ENCODE data around the gene DTWD1. TPM values are rescaled to one million over a fixed set of nuclear protein-coding genes. Genes with fewer than 3 reads are reported as not detected.
"Not testable (repeated sequence)": the region's sequence is repeated elsewhere in the genome, so short reads cannot be mapped to it uniquely, and the experiment has no call there.

Gene DTWD1
- total and polyA plus RNA-seq, 9 of the 15 experiments (the other 6 are each of a cell fraction or from before 2014, with no cell fraction given), result 23.1 to 76.4 (median 36.5) TPM

GRCh38 chr15:49592829-49593316, 28.0 kb upstream of the DTWD1 start:
- H3K9me3 ChIP-seq (replicated peaks; ENCODE audit: control insufficient read depth, insufficient read depth, low read depth, low read length); H3K9ac ChIP-seq (ENCODE audit: insufficient read depth in 1 of 2, low read depth in 2 of 2, low read length in 2 of 2); H4K20me1 ChIP-seq (replicated peaks; ENCODE audit: control insufficient read depth, insufficient read depth, low read length); H3K79me2 ChIP-seq (ENCODE audit: control insufficient read depth, insufficient read depth, low read length); BruUV-seq (replicated peaks); POLR2A ChIA-PET; H3K9me1 ChIP-seq (ENCODE audit: control insufficient read depth, insufficient read depth, low read length); ATAC-seq; intact Hi-C loops (cut with micrococcal nuclease); CTCF ChIA-PET (ENCODE audit: low intra/inter-chr PET ratio); H2AFZ ChIP-seq (ENCODE audit: low read depth, low read length); H3K36me3 ChIP-seq (ENCODE audit: control insufficient read depth, insufficient read depth, low read length); FAIRE-seq; H3K4me2 ChIP-seq (ENCODE audit: insufficient read depth, low read length); H3K4me3 ChIP-seq; H3K4me1 ChIP-seq (replicated peaks in 1 of 2; ENCODE audit: control insufficient read depth in 2 of 2, insufficient read depth in 2 of 2, low read length in 2 of 2); H3K27me3 ChIP-seq (ENCODE audit: control insufficient read depth in 2 of 2, insufficient read depth in 2 of 2, low read length in 2 of 2); H3K27ac ChIP-seq (ENCODE audit: extremely low read depth, low read depth, low read length); in situ Hi-C loops (cut with MboI): not testable (repeated sequence)
- 38% methylated on average over 10 of the region's 12 CpGs for WGBS (ENCODE audit: insufficient coverage, low coverage, missing lambda C conversion rate)
- peak in 1 of 4 experiments; percentile 4 for DNase-seq (ENCODE audit: extremely low read depth in 1 of 4, low spot score in 3 of 4)

- no peak overlapping the region for H3K27ac ChIP-seq (ENCODE audit: extremely low read depth, low read depth, low read length)
- intact Hi-C loops (cut with micrococcal nuclease) (no loop called here), in situ Hi-C loops (cut with MboI) (no loop called here)
- no peaks in the 10 kb centered on the region for H3K36me3 ChIP-seq (ENCODE audit: control insufficient read depth, insufficient read depth, low read length)
- BruUV-seq (replicated peaks), result no TSS peak
- no peaks in the 10 kb centered on the region for H3K9me1 ChIP-seq (ENCODE audit: control insufficient read depth, insufficient read depth, low read length)
- TF ChIP-seq HLTF (IDR thresholded peaks at IDR 0.05) (0 out of 2 replicates have a peak, but pooled peaks have one; percentile 42), ETV6 (IDR thresholded peaks at IDR 0.05; ENCODE audit: borderline replicate concordance in 1 of 2, low read depth in 2 of 2, low read length in 1 of 2) (no peak), ETV6 (CRISPR knock-in tag; IDR thresholded peaks at IDR 0.05; ENCODE audit: borderline replicate concordance) (no peak)
- 60% methylated on average over 2 of the region's 2 CpGs for WGBS (ENCODE audit: insufficient coverage, low coverage, missing lambda C conversion rate)
- ATAC-seq (no peak), DNase-seq (ENCODE audit: extremely low read depth in 1 of 4, low spot score in 3 of 4) (no peak), FAIRE-seq (no peak)
- no peak overlapping the region for H3K4me3 ChIP-seq
- CTCF ChIA-PET (ENCODE audit: low intra/inter-chr PET ratio), result no interaction called here
- H3K4me1 ChIP-seq (replicated peaks in 1 of 2; ENCODE audit: control insufficient read depth in 2 of 2, insufficient read depth in 2 of 2, low read length in 2 of 2), result no peaks in the 10 kb centered on the region
- POLR2A ChIA-PET, result no interaction called here
- H3K79me2 ChIP-seq (ENCODE audit: control insufficient read depth, insufficient read depth, low read length), result no peaks in the 10 kb centered on the region
- H4K20me1 ChIP-seq (replicated peaks; ENCODE audit: control insufficient read depth, insufficient read depth, low read length), result no peaks in the 10 kb centered on the region
- no peaks in the 10 kb centered on the region for H3K9me3 ChIP-seq (replicated peaks; ENCODE audit: control insufficient read depth, insufficient read depth, low read depth, low read length)
- no peaks in the 10 kb centered on the region for H3K27me3 ChIP-seq (ENCODE audit: control insufficient read depth in 2 of 2, insufficient read depth in 2 of 2, low read length in 2 of 2)
- H2AFZ ChIP-seq (ENCODE audit: low read depth, low read length), result no peak overlapping the region
- H3K4me2 ChIP-seq (ENCODE audit: insufficient read depth, low read length), result no peak overlapping the region
- no peak overlapping the region for H3K9ac ChIP-seq (ENCODE audit: insufficient read depth in 1 of 2, low read depth in 2 of 2, low read length in 2 of 2)
Measured at GRCh38 chr15:49604625-49605409, 16.0 kb upstream of the DTWD1 start.
